ENCODE measurements around the gene ZNF91.

GRCh38 chr19:23395041-23395721 is at the start of gene ZNF91:
- TF ChIP-seq NFIC (IDR thresholded peaks at IDR 0.05), result no peak
- no peak for TF ChIP-seq E2F6 (IDR thresholded peaks at IDR 0.05; ENCODE audit: borderline replicate concordance in 1 of 2, extremely low read depth in 1 of 2, insufficient read depth in 1 of 2, insufficient read length in 1 of 2, low read depth in 1 of 2, low read length in 1 of 2, poor library complexity in 1 of 2, severe bottlenecking in 1 of 2)
- TF ChIP-seq ZBTB11 (CRISPR knock-in tag; IDR thresholded peaks at IDR 0.05), result no peak
- no peak for TF ChIP-seq SRSF9 (IDR thresholded peaks at IDR 0.05; ENCODE audit: borderline replicate concordance, low read depth, low read length)
- TF ChIP-seq E4F1 (CRISPR knock-in tag; IDR thresholded peaks at IDR 0.05; ENCODE audit: borderline replicate concordance), result no peak
- TF ChIP-seq CTCF (IDR thresholded peaks at IDR 0.05 in 2 of 3, conservative IDR thresholded peaks at IDR 0.05 in 1 of 3; ENCODE audit: insufficient read depth in 2 of 3, low read depth in 1 of 3, low read length in 3 of 3), result no peak
- TF ChIP-seq POLR2AphosphoS5 (IDR thresholded peaks at IDR 0.05; ENCODE audit: control insufficient read depth, insufficient read depth, low read depth, low read length), result no peak
- no peak for TF ChIP-seq ELF4 (CRISPR knock-in tag; IDR thresholded peaks at IDR 0.05)
- TF ChIP-seq ZBTB9 (CRISPR knock-in tag; IDR thresholded peaks at IDR 0.05), result no peak
- TF ChIP-seq FOXM1 (IDR thresholded peaks at IDR 0.05; ENCODE audit: low read depth), result no peak
- no peak for TF ChIP-seq FOXM1 (CRISPR knock-in tag; IDR thresholded peaks at IDR 0.05; ENCODE audit: low read depth)

All from K562 (cell line).